Effector CD8-positive, alpha-beta T cell (primary cell): ENCODE results near the gene ACO2.

Experiments used
- DNase-seq: peaks from one replicate; lab custom pipeline; 2025; lab: John Stamatoyannopoulos, UW

ACO2 gene

GRCh38 chr22:41488596-41489385, 19.9 kb downstream of the ACO2 start:
- no peak for DNase-seq

GRCh38 chr22:41491374-41492100, 22.6 kb downstream of the ACO2 start:
- no peak for DNase-seq

- no peak for DNase-seq
These were observed 29.5 kb downstream of the ACO2 start for GRCh38 chr22:41498303-41498835.

- no peak for DNase-seq
These were observed 30.8 kb downstream of the ACO2 start for GRCh38 chr22:41499624-41500280.

GRCh38 chr22:41500303-41500702, 31.4 kb downstream of the ACO2 start:
- no peak for DNase-seq

- DNase-seq, result no peak
These were observed 32.3 kb downstream of the ACO2 start for GRCh38 chr22:41501209-41501608.

- DNase-seq, result no peak
These were observed 35.5 kb downstream of the ACO2 start for GRCh38 chr22:41504397-41504796.

GRCh38 chr22:41504816-41505215, 35.9 kb downstream of the ACO2 start:
- DNase-seq, result no peak

- no peak for DNase-seq
These were observed 36.7 kb downstream of the ACO2 start for GRCh38 chr22:41505511-41506220.

GRCh38 chr22:41507330-41508063, 38.6 kb downstream of the ACO2 start:
- no peak for DNase-seq

- no peak for DNase-seq
These were observed 39.9 kb downstream of the ACO2 start for GRCh38 chr22:41508770-41509170.

GRCh38 chr22:41511521-41511968, 42.6 kb downstream of the ACO2 start:
- no peak for DNase-seq

- no peak for DNase-seq
These were observed 43.7 kb downstream of the ACO2 start for GRCh38 chr22:41512421-41513194.

- DNase-seq, result no peak
These were observed 44.5 kb downstream of the ACO2 start for GRCh38 chr22:41513391-41513790.

GRCh38 chr22:41516462-41516861, 47.5 kb downstream of the ACO2 start:
- DNase-seq, result no peak

GRCh38 chr22:41517172-41518047, 48.5 kb downstream of the ACO2 start:
- DNase-seq, result peak; percentile 37

GRCh38 chr22:41518048-41518347, 49.1 kb downstream of the ACO2 start:
- no peak for DNase-seq

- DNase-seq, result no peak
These were observed 52.2 kb downstream of the ACO2 start for GRCh38 chr22:41521126-41521525.

GRCh38 chr22:41522813-41523212, 53.9 kb downstream of the ACO2 start:
- no peak for DNase-seq
